ENCODE measurements around the gene CHN2.

CHN2 gene

GRCh38 chr7:29340696-29341095 lies 146.1 kb downstream of the CHN2 start:
- no peak for DNase-seq

GRCh38 chr7:29341156-29341555 lies 146.6 kb downstream of the CHN2 start:
- DNase-seq, result no peak

GRCh38 chr7:29342761-29343160 lies 148.2 kb downstream of the CHN2 start:
- no peak for DNase-seq

- DNase-seq, result no peak
Observed at GRCh38 chr7:29343399-29343798, 148.8 kb downstream of the CHN2 start.

- no peak for DNase-seq
Observed at GRCh38 chr7:29344334-29344978, 149.9 kb downstream of the CHN2 start.

GRCh38 chr7:29345590-29345989 lies 151.0 kb downstream of the CHN2 start:
- DNase-seq, result no peak

GRCh38 chr7:29346231-29346978 lies 151.8 kb downstream of the CHN2 start:
- DNase-seq, result no peak

- no peak for DNase-seq
Observed at GRCh38 chr7:29349362-29349761, 154.8 kb downstream of the CHN2 start.

GRCh38 chr7:29350351-29350750 lies 155.8 kb downstream of the CHN2 start:
- DNase-seq, result no peak

GRCh38 chr7:29352041-29352440 lies 157.5 kb downstream of the CHN2 start:
- no peak for DNase-seq

- no peak for DNase-seq
Observed at GRCh38 chr7:29353810-29354209, 159.2 kb downstream of the CHN2 start.

GRCh38 chr7:29354340-29354739 lies 159.8 kb downstream of the CHN2 start:
- no peak for DNase-seq

- DNase-seq, result no peak
Observed at GRCh38 chr7:29355388-29355787, 160.8 kb downstream of the CHN2 start.

GRCh38 chr7:29356631-29357030 lies 162.1 kb downstream of the CHN2 start:
- no peak for DNase-seq

- no peak for DNase-seq
Observed at GRCh38 chr7:29359482-29360093, 165.0 kb downstream of the CHN2 start.

GRCh38 chr7:29360633-29361625 lies 166.4 kb downstream of the CHN2 start:
- DNase-seq, result no peak

GRCh38 chr7:29362380-29362779 lies 167.8 kb downstream of the CHN2 start:
- no peak for DNase-seq

- DNase-seq, result no peak
Observed at GRCh38 chr7:29363636-29364425, 169.3 kb downstream of the CHN2 start.

GRCh38 chr7:29364661-29365060 lies 170.1 kb downstream of the CHN2 start:
- DNase-seq, result no peak

- no peak for DNase-seq
Observed at GRCh38 chr7:29365423-29365822, 170.8 kb downstream of the CHN2 start.

GRCh38 chr7:29367784-29368183 lies 173.2 kb downstream of the CHN2 start:
- DNase-seq, result no peak

- no peak for DNase-seq
Observed at GRCh38 chr7:29369909-29370488, 175.4 kb downstream of the CHN2 start.
